ENCODE measurements around the gene LDLRAD3.

The LDLRAD3 gene

DNA sequence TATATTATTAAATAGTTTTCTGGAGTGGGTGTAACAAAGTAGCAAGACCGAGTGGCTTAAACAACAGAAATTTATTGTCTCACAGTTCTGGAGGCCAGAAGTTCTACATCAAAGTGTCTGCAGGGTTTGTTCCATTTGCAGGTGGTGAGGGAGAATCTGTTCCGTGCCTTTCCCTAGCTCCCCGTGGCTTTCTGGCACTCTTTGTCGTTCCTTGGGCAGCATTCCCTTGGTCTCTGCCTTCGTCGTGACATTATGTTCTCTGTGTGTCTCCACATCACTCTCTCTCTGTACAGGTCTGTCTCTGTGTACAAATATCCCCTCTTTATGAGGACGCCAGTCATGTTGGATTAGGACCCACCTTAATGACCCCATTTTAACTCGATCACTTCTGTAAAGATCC lies 38.2 kb downstream of the LDLRAD3 start:
- H3K4me3 ChIP-seq (ENCODE audit: low read length, poor library complexity, severe bottlenecking), result no peak overlapping the region
- H4K20me1 ChIP-seq (ENCODE audit: insufficient read depth, low read length, poor library complexity, severe bottlenecking), result no peaks in the 10 kb centered on the region
- no peak overlapping the region for H2AFZ ChIP-seq (ENCODE audit: low read length)
- no peak for TF ChIP-seq EZH2phosphoT487 (IDR thresholded peaks at IDR 0.05; ENCODE audit: borderline replicate concordance)
- TF ChIP-seq, protein P1, sequence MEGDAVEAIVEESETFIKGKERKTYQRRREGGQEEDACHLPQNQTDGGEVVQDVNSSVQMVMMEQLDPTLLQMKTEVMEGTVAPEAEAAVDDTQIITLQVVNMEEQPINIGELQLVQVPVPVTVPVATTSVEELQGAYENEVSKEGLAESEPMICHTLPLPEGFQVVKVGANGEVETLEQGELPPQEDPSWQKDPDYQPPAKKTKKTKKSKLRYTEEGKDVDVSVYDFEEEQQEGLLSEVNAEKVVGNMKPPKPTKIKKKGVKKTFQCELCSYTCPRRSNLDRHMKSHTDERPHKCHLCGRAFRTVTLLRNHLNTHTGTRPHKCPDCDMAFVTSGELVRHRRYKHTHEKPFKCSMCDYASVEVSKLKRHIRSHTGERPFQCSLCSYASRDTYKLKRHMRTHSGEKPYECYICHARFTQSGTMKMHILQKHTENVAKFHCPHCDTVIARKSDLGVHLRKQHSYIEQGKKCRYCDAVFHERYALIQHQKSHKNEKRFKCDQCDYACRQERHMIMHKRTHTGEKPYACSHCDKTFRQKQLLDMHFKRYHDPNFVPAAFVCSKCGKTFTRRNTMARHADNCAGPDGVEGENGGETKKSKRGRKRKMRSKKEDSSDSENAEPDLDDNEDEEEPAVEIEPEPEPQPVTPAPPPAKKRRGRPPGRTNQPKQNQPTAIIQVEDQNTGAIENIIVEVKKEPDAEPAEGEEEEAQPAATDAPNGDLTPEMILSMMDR (conservative IDR thresholded peaks at IDR 0.05; ENCODE audit: low read length), result no peak
- H3K9me3 ChIP-seq (ENCODE audit: insufficient read depth, low read depth, low read length), result no peaks in the 10 kb centered on the region; the same call in 1 of the 2 replicates
- H3K27me3 ChIP-seq (ENCODE audit: insufficient read depth, low read length, poor library complexity, severe bottlenecking), result no peaks in the 10 kb centered on the region
- H3K4me1 ChIP-seq (ENCODE audit: insufficient read depth, low read length, poor library complexity, severe bottlenecking), result no peaks in the 10 kb centered on the region
- H3K79me2 ChIP-seq (ENCODE audit: insufficient read depth, low read length), result no peaks in the 10 kb centered on the region
- no peaks in the 10 kb centered on the region for H3K9me2 ChIP-seq (replicated peaks; ENCODE audit: low read depth, low read length)
- no peaks in the 10 kb centered on the region for H3K36me3 ChIP-seq (ENCODE audit: insufficient read depth, low read length)
- H3K9ac ChIP-seq (ENCODE audit: low read depth, low read length, poor library complexity, severe bottlenecking), result no peak overlapping the region
- no peak overlapping the region for H3K4me2 ChIP-seq (ENCODE audit: low read depth, low read length, poor library complexity, severe bottlenecking)
- H3F3A ChIP-seq (ENCODE audit: low read depth), result no peaks in the 10 kb centered on the region

DNA sequence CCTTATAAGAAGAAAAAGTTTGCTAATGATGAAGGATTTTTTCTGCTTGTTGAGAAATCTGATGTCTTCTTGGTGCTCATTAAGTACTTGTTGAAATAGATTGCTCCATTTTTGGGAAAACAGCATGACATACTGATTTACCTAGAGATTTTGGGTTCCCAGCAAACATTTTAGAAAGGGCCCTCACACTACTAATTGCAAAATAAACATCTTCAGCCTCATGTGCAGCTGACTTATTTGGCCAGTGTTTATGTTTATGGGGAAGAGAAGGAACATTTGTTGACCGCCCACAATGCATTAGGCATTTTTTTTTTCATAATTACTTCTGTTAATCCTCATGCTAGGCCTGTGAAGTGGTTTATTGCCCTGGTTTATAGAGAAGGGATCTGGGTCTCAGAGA lies 40.1 kb downstream of the LDLRAD3 start:
- Histone ChIP-seq H3F3A (ENCODE audit: low read depth) (no peaks in the 10 kb centered on the region), H3K36me3 (ENCODE audit: insufficient read depth, low read length) (no peaks in the 10 kb centered on the region), H3K9me3 (ENCODE audit: insufficient read depth, low read depth, low read length) (no peaks in the 10 kb centered on the region; the same call in 1 of the 2 replicates), H2AFZ (ENCODE audit: low read length) (no peak overlapping the region), H3K79me2 (ENCODE audit: insufficient read depth, low read length) (no peaks in the 10 kb centered on the region), H3K4me2 (ENCODE audit: low read depth, low read length, poor library complexity, severe bottlenecking) (no peak overlapping the region), H3K4me1 (ENCODE audit: insufficient read depth, low read length, poor library complexity, severe bottlenecking) (no peaks in the 10 kb centered on the region), H3K27me3 (ENCODE audit: insufficient read depth, low read length, poor library complexity, severe bottlenecking) (no peaks in the 10 kb centered on the region), H3K9me2 (replicated peaks; ENCODE audit: low read depth, low read length) (no peaks in the 10 kb centered on the region), H3K4me3 (ENCODE audit: low read length, poor library complexity, severe bottlenecking) (no peak overlapping the region), H4K20me1 (ENCODE audit: insufficient read depth, low read length, poor library complexity, severe bottlenecking) (no peaks in the 10 kb centered on the region), H3K9ac (ENCODE audit: low read depth, low read length, poor library complexity, severe bottlenecking) (no peak overlapping the region)
- no peak for TF ChIP-seq EZH2phosphoT487 (IDR thresholded peaks at IDR 0.05; ENCODE audit: borderline replicate concordance)
- TF ChIP-seq, protein P1 (conservative IDR thresholded peaks at IDR 0.05; ENCODE audit: low read length), result no peak

DNA sequence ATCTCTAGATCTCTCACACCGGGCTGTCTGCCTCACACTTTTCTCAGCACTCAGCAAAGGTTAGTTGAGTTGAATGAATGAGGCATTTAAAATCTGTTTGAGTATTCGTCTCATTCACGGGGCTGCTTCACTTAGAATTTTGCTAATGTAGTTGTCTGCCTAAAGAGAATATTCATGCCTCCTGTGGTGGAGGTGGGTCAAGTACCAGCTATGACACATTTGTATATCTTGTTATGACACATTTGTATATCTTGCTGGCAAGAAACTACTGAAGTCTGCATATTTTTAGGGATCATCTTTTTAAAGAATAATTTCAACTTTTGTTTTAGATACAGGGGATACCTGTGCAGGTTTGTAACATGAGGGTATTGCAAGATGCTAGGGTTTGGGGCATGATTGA lies 43.1 kb downstream of the LDLRAD3 start:
- no peaks in the 10 kb centered on the region for H3K9me2 ChIP-seq (replicated peaks; ENCODE audit: low read depth, low read length)
- peaks cover 2% of the 10 kb centered on the region for H3K4me1 ChIP-seq (ENCODE audit: insufficient read depth, low read length, poor library complexity, severe bottlenecking)
- no peak overlapping the region for H2AFZ ChIP-seq (ENCODE audit: low read length)
- no peaks in the 10 kb centered on the region for H3K79me2 ChIP-seq (ENCODE audit: insufficient read depth, low read length)
- H4K20me1 ChIP-seq (ENCODE audit: insufficient read depth, low read length, poor library complexity, severe bottlenecking), result no peaks in the 10 kb centered on the region
- no peaks in the 10 kb centered on the region for H3F3A ChIP-seq (ENCODE audit: low read depth)
- no peaks in the 10 kb centered on the region for H3K36me3 ChIP-seq (ENCODE audit: insufficient read depth, low read length)
- no peaks in the 10 kb centered on the region; the same call in 1 of the 2 replicates for H3K9me3 ChIP-seq (ENCODE audit: insufficient read depth, low read depth, low read length)
- H3K4me2 ChIP-seq (ENCODE audit: low read depth, low read length, poor library complexity, severe bottlenecking), result no peak overlapping the region
- H3K4me3 ChIP-seq (ENCODE audit: low read length, poor library complexity, severe bottlenecking), result no peak overlapping the region
- TF ChIP-seq, protein P1 (conservative IDR thresholded peaks at IDR 0.05; ENCODE audit: low read length), result no peak
- H3K27me3 ChIP-seq (ENCODE audit: insufficient read depth, low read length, poor library complexity, severe bottlenecking), result no peaks in the 10 kb centered on the region
- H3K9ac ChIP-seq (ENCODE audit: low read depth, low read length, poor library complexity, severe bottlenecking), result no peak overlapping the region

Measured in Loucy (cell line).